Suprapubic skin (tissue), 3 donors: Measurements from ENCODE around the gene SLC30A2.

Experiments used
- EP300 ChIP-seq: sonication (generic); formaldehyde crosslinking; IDR thresholded peaks from one replicate; pipeline ENCODE4 v1.6.1; 2017; ENCODE audit warnings: antibody characterized with exemption
- POLR2A ChIP-seq, 2 donors: fragments of 450-650 bp; IDR thresholded peaks; one replicate each; pipeline ENCODE4 v1.6.1; 2017; ENCODE audit warnings: antibody characterized with exemption in 2 of 2, mild to moderate bottlenecking in 2 of 2, moderate library complexity in 2 of 2
- TF ChIP-seq, protein P1 (sequence below), 2 donors: fragments of 200-600 bp in 1 of 2; fragments of 450-650 bp in 1 of 2; sonication (generic) in 1 of 2; IDR thresholded peaks; one replicate each; pipeline ENCODE4 v1.5.1; 2016 to 2019; ENCODE audit warnings: antibody characterized with exemption in 2 of 2, mild to moderate bottlenecking in 1 of 2, moderate library complexity in 1 of 2

DNA sequence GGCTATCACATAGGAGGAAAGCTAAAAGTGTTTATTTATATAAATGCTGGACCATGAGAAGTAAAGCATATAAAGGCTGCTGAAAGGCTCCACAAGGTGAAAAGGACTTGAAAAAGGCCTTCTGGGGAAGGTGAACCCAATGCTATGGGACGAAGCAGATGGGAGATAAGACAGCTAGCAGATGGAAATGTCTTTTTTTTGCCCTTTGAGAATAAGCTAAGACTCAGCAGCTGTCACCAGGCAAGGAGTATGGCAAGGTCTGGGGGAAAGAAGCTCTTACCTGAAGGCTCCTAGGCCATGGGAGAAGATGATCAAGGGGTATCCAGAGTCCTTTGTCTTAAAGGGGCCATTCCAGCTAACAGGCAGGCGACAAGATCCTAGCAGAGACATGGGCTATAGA, 58.0 kb downstream of the SLC30A2 start:
- TF ChIP-seq POLR2A (IDR thresholded peaks at IDR 0.05) (no peak), EP300 (no peak)
- TF ChIP-seq, protein P1, sequence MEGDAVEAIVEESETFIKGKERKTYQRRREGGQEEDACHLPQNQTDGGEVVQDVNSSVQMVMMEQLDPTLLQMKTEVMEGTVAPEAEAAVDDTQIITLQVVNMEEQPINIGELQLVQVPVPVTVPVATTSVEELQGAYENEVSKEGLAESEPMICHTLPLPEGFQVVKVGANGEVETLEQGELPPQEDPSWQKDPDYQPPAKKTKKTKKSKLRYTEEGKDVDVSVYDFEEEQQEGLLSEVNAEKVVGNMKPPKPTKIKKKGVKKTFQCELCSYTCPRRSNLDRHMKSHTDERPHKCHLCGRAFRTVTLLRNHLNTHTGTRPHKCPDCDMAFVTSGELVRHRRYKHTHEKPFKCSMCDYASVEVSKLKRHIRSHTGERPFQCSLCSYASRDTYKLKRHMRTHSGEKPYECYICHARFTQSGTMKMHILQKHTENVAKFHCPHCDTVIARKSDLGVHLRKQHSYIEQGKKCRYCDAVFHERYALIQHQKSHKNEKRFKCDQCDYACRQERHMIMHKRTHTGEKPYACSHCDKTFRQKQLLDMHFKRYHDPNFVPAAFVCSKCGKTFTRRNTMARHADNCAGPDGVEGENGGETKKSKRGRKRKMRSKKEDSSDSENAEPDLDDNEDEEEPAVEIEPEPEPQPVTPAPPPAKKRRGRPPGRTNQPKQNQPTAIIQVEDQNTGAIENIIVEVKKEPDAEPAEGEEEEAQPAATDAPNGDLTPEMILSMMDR (IDR thresholded peaks at IDR 0.05) = no peak
